OCI-LY3 (cell line): ENCODE measurements around the gene RSPH9.
"Not testable (repeated sequence)": the region's sequence is repeated elsewhere in the genome, so short reads cannot be mapped to it uniquely, and the experiment has no call there.

Experiments
- H2AFZ ChIP-seq: fragments of 200-600, 300-600 bp; shearing (Covaris generic); 2 replicates; pipeline ENCODE4 v1.6.0; 2014; ENCODE audit warnings: antibody characterized with exemption, low read depth, low read length
- H3K27ac ChIP-seq: fragments of 200-600, 300-600 bp; sonication (generic); 2 replicates; pipeline ENCODE4 v1.5.1; 2014; ENCODE audit warnings: mild to moderate bottlenecking, low read length, moderate library complexity, mixed read lengths
- H3K27me3 ChIP-seq: fragments of 200-600, 300-600 bp; sonication (generic); 2 replicates; pipeline ENCODE4 v1.6.1; 2014; ENCODE audit warnings: low read depth, low read length, mixed read lengths
- H3K36me3 ChIP-seq: fragments of 200-600, 300-600 bp; sonication (generic); replicated peaks from 2 replicates; pipeline ENCODE3; 2014; ENCODE audit warnings: low read depth, low read length, mixed read lengths
- H3K4me1 ChIP-seq: fragments of 300-600, 200-600 bp; sonication (generic); 2 replicates; pipeline ENCODE4 v1.6.1; 2014; ENCODE audit warnings: low read length, mixed read lengths
- H3K4me2 ChIP-seq: fragments of 200-600, 300-600 bp; sonication (generic); 2 replicates; pipeline ENCODE4 v1.6.1; 2014; ENCODE audit warnings: low read length, mixed read lengths
- H3K4me3 ChIP-seq: fragments of 300-600, 200-600 bp; sonication (generic); 2 replicates; pipeline ENCODE4 v1.5.1; 2014; ENCODE audit warnings: antibody characterized with exemption, mild to moderate bottlenecking, low read length, moderate library complexity
- H3K79me2 ChIP-seq: fragments of 300-600, 200-600 bp; shearing (Covaris generic); 2 replicates; pipeline ENCODE4 v1.6.1; 2014; ENCODE audit warnings: mild to moderate bottlenecking, low read length, mixed read lengths
- H3K9ac ChIP-seq: fragments of 300-600, 200-600 bp; shearing (Covaris generic); 2 replicates; pipeline ENCODE4 v1.6.0; 2014; ENCODE audit warnings: mild to moderate bottlenecking, low read length, moderate library complexity
- H3K9me3 ChIP-seq: fragments of 200-600, 300-600 bp; shearing (Covaris generic); 2 replicates; pipeline ENCODE4 v1.6.1; 2014; ENCODE audit warnings: low read length, mixed read lengths; ENCODE audit not compliant: insufficient read depth
- H4K20me1 ChIP-seq: fragments of 200-600, 300-600 bp; sonication (generic); 2 replicates; pipeline ENCODE4 v1.6.1; 2016; ENCODE audit warnings: low read length, mixed read lengths; ENCODE audit not compliant: insufficient read depth
- EZH2phosphoT487 ChIP-seq: fragments of 200-600 bp; shearing (Covaris generic); IDR thresholded peaks from 2 replicates; pipeline ENCODE4 v1.6.1; 2018; ENCODE audit warnings: antibody characterized with exemption, mixed run types, low read depth
- TF ChIP-seq, protein P1 (sequence below): fragments of 200-600, 300-600 bp; sonication (generic); IDR thresholded peaks from 2 replicates; pipeline ENCODE4 v1.5.1; 2014; ENCODE audit warnings: antibody characterized with exemption, low read length, low read depth

Gene RSPH9

DNA sequence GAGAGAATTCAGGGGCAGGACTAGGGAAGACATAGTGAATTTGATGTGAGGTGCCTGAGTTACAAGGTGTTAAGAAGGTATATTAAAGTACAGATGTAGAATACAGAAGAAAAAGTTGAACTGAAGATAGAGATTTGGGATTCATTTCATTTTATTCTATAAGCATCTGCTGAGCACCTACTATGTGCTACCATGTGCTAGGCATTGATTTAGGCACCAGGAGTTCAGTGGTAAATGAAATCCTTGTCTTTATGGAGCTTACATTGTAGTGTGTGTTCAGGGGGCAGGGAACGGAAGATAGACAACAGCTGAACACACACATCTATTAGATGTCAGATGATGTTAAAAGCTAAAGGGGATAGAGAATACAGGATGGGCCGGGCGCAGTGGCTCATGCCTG lies 2.8 kb downstream of the RSPH9 start:
- Histone ChIP-seq H2AFZ (no peak overlapping the region), H3K79me2 (no peaks in the 10 kb centered on the region), H4K20me1 (peaks cover 1% of the 10 kb centered on the region; the same call in 1 of the 2 replicates), H3K27ac (no peak overlapping the region), H3K27me3 (no peaks in the 10 kb centered on the region), H3K9me3 (no peaks in the 10 kb centered on the region), H3K4me1 (peaks cover 1% of the 10 kb centered on the region; the same call in 1 of the 2 replicates), H3K36me3 (peaks cover 2% of the 10 kb centered on the region), H3K4me3 (no peak overlapping the region), H3K4me2 (no peak overlapping the region), H3K9ac (no peak overlapping the region)
- no peak for TF ChIP-seq EZH2phosphoT487
- TF ChIP-seq, protein P1, sequence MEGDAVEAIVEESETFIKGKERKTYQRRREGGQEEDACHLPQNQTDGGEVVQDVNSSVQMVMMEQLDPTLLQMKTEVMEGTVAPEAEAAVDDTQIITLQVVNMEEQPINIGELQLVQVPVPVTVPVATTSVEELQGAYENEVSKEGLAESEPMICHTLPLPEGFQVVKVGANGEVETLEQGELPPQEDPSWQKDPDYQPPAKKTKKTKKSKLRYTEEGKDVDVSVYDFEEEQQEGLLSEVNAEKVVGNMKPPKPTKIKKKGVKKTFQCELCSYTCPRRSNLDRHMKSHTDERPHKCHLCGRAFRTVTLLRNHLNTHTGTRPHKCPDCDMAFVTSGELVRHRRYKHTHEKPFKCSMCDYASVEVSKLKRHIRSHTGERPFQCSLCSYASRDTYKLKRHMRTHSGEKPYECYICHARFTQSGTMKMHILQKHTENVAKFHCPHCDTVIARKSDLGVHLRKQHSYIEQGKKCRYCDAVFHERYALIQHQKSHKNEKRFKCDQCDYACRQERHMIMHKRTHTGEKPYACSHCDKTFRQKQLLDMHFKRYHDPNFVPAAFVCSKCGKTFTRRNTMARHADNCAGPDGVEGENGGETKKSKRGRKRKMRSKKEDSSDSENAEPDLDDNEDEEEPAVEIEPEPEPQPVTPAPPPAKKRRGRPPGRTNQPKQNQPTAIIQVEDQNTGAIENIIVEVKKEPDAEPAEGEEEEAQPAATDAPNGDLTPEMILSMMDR = no peak

DNA sequence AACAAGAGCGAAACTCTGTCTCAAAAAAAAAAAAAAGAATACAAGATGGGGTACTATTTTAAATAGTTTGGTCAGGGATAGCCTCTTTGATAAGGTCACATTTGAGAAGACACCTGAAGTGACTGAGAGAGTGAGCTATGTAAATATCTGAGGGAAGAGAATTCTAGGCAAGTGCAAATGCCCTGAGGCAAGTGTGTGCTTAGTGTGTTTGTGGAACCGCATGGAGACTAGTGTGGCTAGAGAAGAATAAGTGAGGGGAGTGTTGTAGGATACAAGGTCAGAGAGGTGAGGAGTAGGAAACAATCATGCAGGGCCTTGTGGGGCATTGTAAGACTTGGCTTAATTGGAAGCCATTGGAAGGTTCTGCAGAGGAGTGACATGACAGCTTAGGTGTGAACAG lies 3.4 kb downstream of the RSPH9 start:
- no peak overlapping the region for H2AFZ ChIP-seq
- no peak overlapping the region for H3K27ac ChIP-seq
- no peak overlapping the region for H3K4me3 ChIP-seq
- H3K79me2 ChIP-seq = no peaks in the 10 kb centered on the region
- no peak overlapping the region for H3K9ac ChIP-seq
- no peak overlapping the region for H3K4me2 ChIP-seq
- H3K27me3 ChIP-seq = no peaks in the 10 kb centered on the region
- H3K36me3 ChIP-seq = no peaks in the 10 kb centered on the region
- no peak for TF ChIP-seq EZH2phosphoT487
- TF ChIP-seq, protein P1 = no peak
- H4K20me1 ChIP-seq = no peaks in the 10 kb centered on the region
- peaks cover 4% of the 10 kb centered on the region; the same call in 1 of the 2 replicates for H3K4me1 ChIP-seq
- no peaks in the 10 kb centered on the region for H3K9me3 ChIP-seq

DNA sequence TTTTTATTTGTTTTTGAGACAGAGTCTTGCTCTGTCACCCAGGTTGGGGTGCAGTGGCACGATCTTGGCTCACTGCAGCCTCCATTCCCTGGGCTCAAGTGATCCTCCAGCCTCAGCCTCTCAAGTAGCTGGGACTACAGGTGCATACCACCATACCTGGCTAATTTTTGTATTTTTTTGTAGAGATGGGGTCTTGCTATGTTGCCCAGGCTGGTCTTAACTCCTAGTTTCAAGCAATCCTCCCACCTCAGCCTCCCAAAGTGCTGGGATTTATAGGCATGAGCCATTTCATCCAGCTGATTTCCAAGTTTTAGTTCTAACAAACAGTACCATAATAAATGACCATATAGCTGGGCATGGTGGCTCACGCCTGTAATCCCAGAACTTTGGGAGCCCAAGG lies 8.0 kb downstream of the RSPH9 start:
- not testable (repeated sequence) for H3K36me3 ChIP-seq, H3K27ac ChIP-seq, H3K79me2 ChIP-seq, H3K9ac ChIP-seq, H3K4me2 ChIP-seq, H4K20me1 ChIP-seq, H3K9me3 ChIP-seq, H3K27me3 ChIP-seq, H3K4me3 ChIP-seq, H2AFZ ChIP-seq, H3K4me1 ChIP-seq

DNA sequence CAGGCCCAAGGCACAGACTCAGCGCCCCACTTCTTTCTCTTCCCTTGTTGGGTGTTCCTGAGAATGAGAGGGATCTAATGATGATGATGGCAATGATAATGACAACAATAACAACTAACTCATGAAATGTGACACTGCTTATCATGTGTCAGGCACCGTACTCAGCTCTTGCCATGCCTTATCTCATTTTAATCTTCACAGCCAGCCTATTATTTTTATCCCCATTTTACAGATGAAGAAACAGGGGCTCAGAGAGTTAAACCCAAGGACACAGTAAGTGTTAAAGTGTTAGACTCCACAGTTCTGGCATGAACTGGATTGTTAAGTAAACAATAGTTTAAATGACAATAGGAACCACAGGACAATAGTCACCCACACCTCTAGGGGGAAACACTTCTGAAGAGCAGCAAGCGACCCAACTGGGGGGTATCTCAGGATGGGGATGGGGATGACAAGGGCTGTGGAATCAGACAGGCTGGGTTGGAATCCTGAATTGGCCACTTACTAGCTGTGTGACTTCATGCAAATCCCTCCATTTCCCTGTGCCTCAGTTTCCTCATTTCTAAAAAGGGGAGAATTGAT lies 12.5 kb downstream of the RSPH9 start:
- no peak for TF ChIP-seq EZH2phosphoT487
- TF ChIP-seq, protein P1 = no peak
- Histone ChIP-seq H3K9ac (no peak overlapping the region), H3K79me2 (no peaks in the 10 kb centered on the region), H3K4me1 (peaks cover 4% of the 10 kb centered on the region; the same call in 1 of the 2 replicates), H3K27ac (no peak overlapping the region), H2AFZ (no peak overlapping the region), H3K4me2 (no peak overlapping the region), H3K27me3 (no peaks in the 10 kb centered on the region), H3K9me3 (no peaks in the 10 kb centered on the region), H4K20me1 (no peaks in the 10 kb centered on the region), H3K36me3 (peaks cover 4% of the 10 kb centered on the region), H3K4me3 (no peak overlapping the region)

DNA sequence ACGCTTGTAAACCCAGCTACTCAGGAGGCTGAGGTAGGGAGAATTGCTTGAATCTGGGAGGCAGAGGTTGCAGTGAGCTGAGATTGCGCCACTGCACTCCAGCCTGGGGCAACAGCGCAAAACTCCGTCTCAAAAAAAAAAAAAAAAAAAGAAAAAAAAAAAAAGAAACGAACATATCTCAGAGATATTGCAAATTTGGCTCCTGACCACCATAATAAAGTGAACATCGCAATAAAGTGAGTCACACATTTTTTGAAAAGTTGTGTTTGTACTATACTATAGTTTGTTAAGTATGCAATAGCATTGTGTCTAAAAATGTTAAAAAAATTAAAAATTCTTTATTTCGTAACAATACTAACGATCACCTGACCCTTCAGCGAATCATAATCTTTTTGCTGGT lies 13.3 kb downstream of the RSPH9 start:
- peaks cover 6% of the 10 kb centered on the region for H3K4me1 ChIP-seq
- H3K9me3 ChIP-seq = no peaks in the 10 kb centered on the region
- H3K27me3 ChIP-seq = no peaks in the 10 kb centered on the region
- no peak overlapping the region for H2AFZ ChIP-seq
- no peak overlapping the region for H3K27ac ChIP-seq
- no peaks in the 10 kb centered on the region for H3K79me2 ChIP-seq
- H4K20me1 ChIP-seq = no peaks in the 10 kb centered on the region
- H3K4me3 ChIP-seq = no peak overlapping the region
- no peak overlapping the region for H3K9ac ChIP-seq
- no peak overlapping the region for H3K4me2 ChIP-seq
- no peak for TF ChIP-seq EZH2phosphoT487
- TF ChIP-seq, protein P1 = no peak
- H3K36me3 ChIP-seq = peaks cover 4% of the 10 kb centered on the region

DNA sequence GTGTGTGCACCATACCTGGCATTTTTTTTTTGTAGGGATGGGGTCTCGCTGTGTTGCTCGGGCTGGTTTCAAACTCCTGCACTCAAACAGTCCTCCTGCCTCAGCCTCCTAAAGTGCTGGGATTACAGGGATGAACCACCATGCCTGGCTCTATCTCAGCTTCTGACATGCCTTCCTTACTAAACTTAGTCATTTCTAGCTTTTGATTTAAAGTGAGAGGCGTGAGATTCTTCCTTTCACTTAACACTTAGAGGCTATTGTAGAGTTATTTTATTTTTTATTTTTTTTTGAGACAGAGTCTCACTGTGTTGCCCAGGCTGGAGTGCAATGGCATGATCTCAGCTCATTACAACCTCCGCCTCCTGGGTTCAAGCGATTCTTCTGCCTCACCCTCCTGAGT lies 18.1 kb downstream of the RSPH9 start:
- H3K9me3 ChIP-seq, H4K20me1 ChIP-seq: not testable (repeated sequence)

More for the DNA sequence above, 18.1 kb downstream of the RSPH9 start:
- H3K79me2 ChIP-seq, H3K27me3 ChIP-seq, H3K4me2 ChIP-seq, H3K36me3 ChIP-seq, H3K9ac ChIP-seq, H2AFZ ChIP-seq, H3K27ac ChIP-seq, H3K4me3 ChIP-seq: not testable (repeated sequence)
- peaks cover 16% of the 10 kb centered on the region for H3K4me1 ChIP-seq
